Fibroblast of villous mesenchyme (primary cell): Measurements from ENCODE around the gene IRF2BPL. TPM values are rescaled to one million over a fixed set of nuclear protein-coding genes. Genes with fewer than 3 reads are reported as not detected.

ENCODE experiments used
- DNase-seq: peaks from one replicate; pipeline ENCODE4 v3.0.0-alpha.2; 2010; ENCODE audit warnings: low read depth
- H3K4me3 ChIP-seq: 2 replicates; pipeline ENCODE4 v1.5.1; 2011; ENCODE audit warnings: low read depth, mild to moderate bottlenecking, low read length
- total RNA-seq: library from RNA; depleted of rRNA; stranded (reverse); fragments of >200 nt; gene quantifications from 2 replicates; pipeline ENCODE4 v1.2.3, GENCODE V29; 2012
- TF ChIP-seq, protein P1 (sequence below): IDR thresholded peaks from 2 replicates; pipeline ENCODE4 v1.5.1; 2012; ENCODE audit warnings: low read depth, mild to moderate bottlenecking, low read length; ENCODE audit not compliant: insufficient read depth

IRF2BPL gene
- total RNA-seq, 1 donor = 40.2 TPM

GRCh38 chr14:76985540-76986230 lies 42.8 kb downstream of the IRF2BPL start:
- TF ChIP-seq, protein P1, sequence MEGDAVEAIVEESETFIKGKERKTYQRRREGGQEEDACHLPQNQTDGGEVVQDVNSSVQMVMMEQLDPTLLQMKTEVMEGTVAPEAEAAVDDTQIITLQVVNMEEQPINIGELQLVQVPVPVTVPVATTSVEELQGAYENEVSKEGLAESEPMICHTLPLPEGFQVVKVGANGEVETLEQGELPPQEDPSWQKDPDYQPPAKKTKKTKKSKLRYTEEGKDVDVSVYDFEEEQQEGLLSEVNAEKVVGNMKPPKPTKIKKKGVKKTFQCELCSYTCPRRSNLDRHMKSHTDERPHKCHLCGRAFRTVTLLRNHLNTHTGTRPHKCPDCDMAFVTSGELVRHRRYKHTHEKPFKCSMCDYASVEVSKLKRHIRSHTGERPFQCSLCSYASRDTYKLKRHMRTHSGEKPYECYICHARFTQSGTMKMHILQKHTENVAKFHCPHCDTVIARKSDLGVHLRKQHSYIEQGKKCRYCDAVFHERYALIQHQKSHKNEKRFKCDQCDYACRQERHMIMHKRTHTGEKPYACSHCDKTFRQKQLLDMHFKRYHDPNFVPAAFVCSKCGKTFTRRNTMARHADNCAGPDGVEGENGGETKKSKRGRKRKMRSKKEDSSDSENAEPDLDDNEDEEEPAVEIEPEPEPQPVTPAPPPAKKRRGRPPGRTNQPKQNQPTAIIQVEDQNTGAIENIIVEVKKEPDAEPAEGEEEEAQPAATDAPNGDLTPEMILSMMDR = no peak
- no peak overlapping the region for H3K4me3 ChIP-seq
- DNase-seq = no peak

DNA sequence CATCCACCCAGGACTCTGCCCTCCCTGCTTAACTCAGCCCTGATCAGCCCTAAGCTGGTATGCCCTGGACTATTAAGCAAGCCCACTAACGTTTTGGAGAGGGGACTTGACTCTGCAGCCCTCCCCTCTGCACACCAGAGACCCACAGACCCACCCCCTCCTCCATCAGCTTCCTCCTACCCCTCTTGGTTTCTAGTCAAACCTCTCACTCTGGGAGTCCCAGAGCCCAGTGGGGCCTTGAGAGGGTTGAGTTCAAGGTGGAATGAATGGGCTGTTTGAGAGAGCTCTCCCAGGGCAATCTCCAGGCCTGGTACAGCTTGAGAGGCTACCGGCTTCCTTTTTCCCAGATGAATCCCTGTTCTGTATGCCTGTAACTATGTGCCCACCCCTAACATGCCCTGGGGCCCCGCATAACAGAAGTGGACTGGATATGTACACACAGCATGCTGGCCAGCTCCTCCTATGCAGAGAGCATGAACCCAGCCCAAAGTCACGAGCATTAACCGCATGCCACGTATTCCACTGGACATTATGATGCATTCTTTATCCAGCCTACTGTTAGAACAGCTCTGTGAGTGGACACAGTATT lies 43.6 kb downstream of the IRF2BPL start:
- TF ChIP-seq, protein P1 = no peak
- peak; percentile 87 for DNase-seq
- no peak overlapping the region for H3K4me3 ChIP-seq

- H3K4me3 ChIP-seq = no peak overlapping the region
- TF ChIP-seq, protein P1 = no peak
- DNase-seq = no peak
Measured at GRCh38 chr14:76984297-76984696, 44.2 kb downstream of the IRF2BPL start.

DNA sequence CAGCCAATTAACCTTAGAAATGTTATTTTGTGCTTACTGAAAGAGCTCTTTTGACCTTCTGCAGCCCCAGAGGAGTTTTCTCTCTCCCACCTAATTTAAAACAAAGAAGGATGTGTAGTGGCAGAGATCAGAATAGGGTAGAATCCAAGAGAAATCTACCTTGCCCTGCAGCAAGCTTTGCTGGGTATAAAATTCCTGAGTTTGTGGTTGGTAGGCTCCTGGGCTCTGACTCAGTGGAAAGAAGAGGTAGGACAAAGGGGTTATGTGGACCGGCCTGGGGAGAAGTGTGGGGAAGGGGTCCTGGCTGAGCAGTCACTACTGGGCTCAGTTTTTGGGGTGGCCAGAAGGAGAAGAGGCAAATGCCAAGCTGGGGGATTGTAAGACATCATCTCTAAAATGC lies 46.8 kb downstream of the IRF2BPL start:
- no peak overlapping the region for H3K4me3 ChIP-seq
- DNase-seq = no peak
- TF ChIP-seq, protein P1 = no peak

DNA sequence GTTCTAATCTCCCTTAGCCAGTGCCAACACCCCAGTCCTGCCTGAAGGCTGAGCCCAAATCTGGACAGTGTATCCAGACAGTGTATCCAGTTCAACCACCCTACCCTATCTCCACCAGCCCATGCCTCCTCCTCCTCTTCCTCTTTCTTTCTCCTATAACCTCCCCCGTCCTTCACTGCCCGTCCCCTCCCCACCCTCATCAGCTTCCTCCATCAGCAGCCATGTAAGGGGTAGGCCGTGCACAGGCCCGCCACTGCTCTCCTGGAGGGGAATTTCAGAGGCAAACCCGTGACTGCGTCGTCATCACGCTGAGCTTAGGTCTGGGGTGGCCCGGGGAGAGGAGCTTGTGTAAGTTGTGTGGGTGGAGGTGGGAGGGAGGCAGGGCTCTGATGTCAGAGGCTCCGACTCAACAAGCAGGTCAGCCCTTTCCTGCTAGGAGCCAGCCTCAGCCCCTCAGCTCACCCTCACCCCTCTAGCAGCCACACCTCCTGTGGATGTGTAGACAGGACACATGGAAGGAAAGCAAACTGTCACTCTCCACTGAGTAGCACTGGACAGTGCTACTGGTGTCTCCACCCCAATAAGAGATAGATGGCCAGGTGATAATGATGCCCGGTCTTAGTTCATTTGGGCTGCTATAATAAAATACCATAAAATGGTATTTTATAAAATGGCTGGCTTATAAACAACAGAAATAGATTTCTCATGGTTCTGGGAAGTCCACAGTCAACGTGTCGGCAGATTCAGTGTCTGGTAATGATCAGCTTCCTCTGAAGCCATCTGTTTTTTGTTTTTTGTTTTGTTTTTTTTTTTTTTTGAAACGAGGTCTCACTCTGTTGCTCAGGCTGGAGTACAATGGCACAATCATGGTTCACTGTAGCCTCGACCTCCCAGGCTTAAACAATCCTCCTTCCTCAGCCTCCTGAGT lies 50.5 kb downstream of the IRF2BPL start:
- no peak overlapping the region for H3K4me3 ChIP-seq
- TF ChIP-seq, protein P1 = no peak
- peak; percentile 94 for DNase-seq

DNA sequence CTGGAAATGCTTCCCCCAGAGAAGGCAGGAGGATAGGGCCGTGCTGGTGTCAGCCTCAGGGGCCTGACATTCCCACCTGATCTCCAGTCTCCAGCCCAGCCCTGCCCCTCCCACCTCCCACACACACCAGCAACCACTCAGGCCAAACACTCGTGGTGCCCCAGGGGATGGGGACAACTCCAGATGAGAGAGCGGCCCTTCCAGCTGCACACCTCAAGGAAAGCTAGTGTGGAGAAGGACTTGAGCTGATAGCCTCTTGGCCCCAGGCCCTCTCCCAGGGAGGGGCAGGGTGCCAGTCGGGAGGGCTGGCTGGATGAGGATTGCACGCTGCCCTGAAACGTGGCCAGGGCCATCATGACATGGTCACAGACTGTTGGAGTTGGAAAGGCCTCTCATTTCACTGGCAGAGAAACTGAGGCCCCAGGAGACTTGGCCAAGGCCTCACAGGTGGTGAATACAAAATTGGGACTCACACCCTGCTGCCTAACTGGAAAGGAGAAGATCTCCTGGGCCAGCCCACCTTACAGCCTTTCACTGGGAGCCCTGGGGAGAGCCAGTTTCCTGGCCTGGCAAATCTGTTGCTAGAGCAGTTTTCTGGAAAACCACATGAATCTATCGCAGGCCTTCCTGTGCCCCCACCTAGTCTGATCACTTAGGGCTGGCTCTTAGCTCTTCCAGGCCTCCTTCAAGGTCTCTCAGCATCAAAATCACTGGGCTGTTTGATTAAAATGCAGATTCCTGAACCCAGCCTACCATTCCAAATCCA lies 52.1 kb downstream of the IRF2BPL start:
- TF ChIP-seq, protein P1 = no peak
- no peak overlapping the region for H3K4me3 ChIP-seq
- DNase-seq = no peak
